Uterus (tissue), 4 donors: ENCODE results near the gene SAP30L. TPM values are rescaled to one million over a fixed set of nuclear protein-coding genes. Genes with fewer than 3 reads are reported as not detected.

ENCODE experiments used
- DNase-seq, 2 donors: peaks; one replicate each; pipeline ENCODE4 v3.0.0-alpha.2; 2019 to 2020
- H3K27ac ChIP-seq, 2 donors: fragments of 200-600 bp; sonication (generic); 1 replicate in 1 of 2; 2 replicates in 1 of 2; pipeline ENCODE4 v1.5.1; 2016 to 2018
- H3K27me3 ChIP-seq, 2 donors: fragments of 200-600 bp; sonication (generic); one replicate each; pipeline ENCODE4 v1.5.1; 2018 to 2019; ENCODE audit warnings: control low read depth in 1 of 2
- H3K36me3 ChIP-seq, 2 donors: fragments of 200-600 bp; sonication (generic); one replicate each; pipeline ENCODE4 v1.5.1; 2019; ENCODE audit warnings: control low read depth in 1 of 2
- H3K4me1 ChIP-seq, 2 donors: fragments of 200-600 bp; sonication (generic); one replicate each; pipeline ENCODE4 v1.5.1; 2018 to 2019; ENCODE audit warnings: control low read depth in 1 of 2
- H3K4me3 ChIP-seq, 2 donors: fragments of 200-600 bp; sonication (generic); 1 replicate in 1 of 2; 2 replicates in 1 of 2; pipeline ENCODE4 v1.5.1; 2018 to 2019; ENCODE audit warnings: mild to moderate bottlenecking in 1 of 2
- H3K9me3 ChIP-seq, 2 donors: fragments of 200-600 bp; sonication (generic); one replicate each; pipeline ENCODE4 v1.5.1; 2019; ENCODE audit warnings: control low read depth in 1 of 2
- CTCF ChIP-seq, 4 experiments: fragments of 200-600 bp in 2 of 4; fragments of 450-650 bp in 2 of 4; sonication (generic) in 2 of 4; IDR thresholded peaks; one replicate each; pipeline ENCODE4 v1.5.1; 2016 to 2019; ENCODE audit warnings: antibody characterized with exemption in 4 of 4, mild to moderate bottlenecking in 2 of 4, moderate library complexity in 1 of 4
- POLR2A ChIP-seq, 2 donors: fragments of 450-650 bp; IDR thresholded peaks; one replicate each; pipeline ENCODE4 v1.6.1; 2016; ENCODE audit warnings: antibody characterized with exemption in 2 of 2, mild to moderate bottlenecking in 1 of 2, moderate library complexity in 1 of 2
- intact Hi-C: fragments of 100-400 bp; cut with DNase I; formaldehyde crosslinking; loops from one replicate; pipeline ENCODE4 v1.15.1; 2023; ENCODE audit warnings: low total_unique reads
- total RNA-seq, 4 donors: library from RNA; depleted of rRNA in 3 of 4; stranded (reverse); fragments of >200 nt in 3 of 4; gene quantifications; one replicate each; pipeline versions ENCODE4 v1.1.0 to v1.2.4, GENCODE V29; 2014 to 2023
- donor health status: DM: yes; HTN: yes; CAD: no.

SAP30L gene
- total RNA-seq, 4 donors from 2014 or later: 9.5 to 61.7 (median 31.2) TPM

- H3K9me3 ChIP-seq: no peaks in the 10 kb centered on the region
- no peaks in the 10 kb centered on the region for H3K27me3 ChIP-seq
- no peak overlapping the region for H3K4me3 ChIP-seq
- TF ChIP-seq CTCF (IDR thresholded peaks at IDR 0.05): no peak
- no peak for TF ChIP-seq POLR2A (IDR thresholded peaks at IDR 0.05)
- no peaks in the 10 kb centered on the region for H3K36me3 ChIP-seq
- intact Hi-C loops: loop anchor here (10.0 kb wide), 1 partner anchor 331 kb away; no protein-coding TSS in a partner anchor
- H3K4me1 ChIP-seq: peaks cover 0 to 3% of the 10 kb centered on the region in 2 donors
- H3K27ac ChIP-seq: no peak overlapping the region
- DNase-seq: no peak
Observed at GRCh38 chr5:154406231-154406630, 39.6 kb upstream of the SAP30L start.

GRCh38 chr5:154406826-154407225 lies 39.0 kb upstream of the SAP30L start:
- TF ChIP-seq POLR2A (IDR thresholded peaks at IDR 0.05): no peak
- no peak for TF ChIP-seq CTCF (IDR thresholded peaks at IDR 0.05)
- intact Hi-C loops: loop anchor here (10.0 kb wide), 1 partner anchor 332 kb away; no protein-coding TSS in a partner anchor
- Histone ChIP-seq H3K27me3 (no peaks in the 10 kb centered on the region), H3K4me1 (peaks cover 0 to 3% of the 10 kb centered on the region in 2 donors), H3K4me3 (no peak overlapping the region), H3K9me3 (no peaks in the 10 kb centered on the region), H3K36me3 (no peaks in the 10 kb centered on the region), H3K27ac (no peak overlapping the region)
- no peak for DNase-seq

GRCh38 chr5:154408811-154409210 lies 37.0 kb upstream of the SAP30L start:
- no peaks in the 10 kb centered on the region for H3K36me3 ChIP-seq
- no peak overlapping the region for H3K27ac ChIP-seq
- H3K27me3 ChIP-seq: no peaks in the 10 kb centered on the region
- H3K4me1 ChIP-seq: peaks cover 0 to 3% of the 10 kb centered on the region in 2 donors
- no peaks in the 10 kb centered on the region for H3K9me3 ChIP-seq
- no peak for DNase-seq
- intact Hi-C loops: loop anchor here (10.0 kb wide), 1 partner anchor 334 kb away; no protein-coding TSS in a partner anchor
- TF ChIP-seq CTCF (IDR thresholded peaks at IDR 0.05) (no peak), POLR2A (IDR thresholded peaks at IDR 0.05) (no peak)
- H3K4me3 ChIP-seq: no peak overlapping the region

- Histone ChIP-seq H3K4me3 (no peak overlapping the region), H3K9me3 (no peaks in the 10 kb centered on the region), H3K27me3 (no peaks in the 10 kb centered on the region), H3K27ac (no peak overlapping the region), H3K4me1 (peaks cover 0 to 3% of the 10 kb centered on the region in 2 donors), H3K36me3 (no peaks in the 10 kb centered on the region)
- TF ChIP-seq CTCF (IDR thresholded peaks at IDR 0.05) (no peak), POLR2A (IDR thresholded peaks at IDR 0.05) (no peak)
- intact Hi-C loops: loop anchor here (10.0 kb wide), 1 partner anchor 335 kb away; no protein-coding TSS in a partner anchor
- no peak for DNase-seq
Observed at GRCh38 chr5:154409230-154409840, 36.5 kb upstream of the SAP30L start.

- intact Hi-C loops: no loop called here
- Histone ChIP-seq H3K4me1 (peaks cover 0 to under 1% of the 10 kb centered on the region in 2 donors), H3K27me3 (no peaks in the 10 kb centered on the region), H3K27ac (no peak overlapping the region), H3K9me3 (no peaks in the 10 kb centered on the region), H3K4me3 (no peak overlapping the region), H3K36me3 (no peaks in the 10 kb centered on the region)
- DNase-seq: no peak
- TF ChIP-seq CTCF (IDR thresholded peaks at IDR 0.05): no peak
- no peak for TF ChIP-seq POLR2A (IDR thresholded peaks at IDR 0.05)
Observed at GRCh38 chr5:154410008-154410407, 35.8 kb upstream of the SAP30L start.
